ENCODE results near the gene MOCS3.

GRCh38 chr20:50981714-50982048 is 23.1 kb downstream of the MOCS3 start:
- TF ChIP-seq NFYB (IDR thresholded peaks at IDR 0.05; ENCODE audit: insufficient read depth, low read depth, low read length) (no peak), JUNB (IDR thresholded peaks at IDR 0.05) (no peak), BCLAF1 (IDR thresholded peaks at IDR 0.05) (no peak), CTCF (IDR thresholded peaks at IDR 0.05 in 2 of 3, conservative IDR thresholded peaks at IDR 0.05 in 1 of 3; ENCODE audit: control insufficient read depth in 2 of 3, extremely low read depth in 1 of 3, insufficient read depth in 1 of 3, low read depth in 3 of 3, low read length in 3 of 3) (no peak), POLR2AphosphoS5 (IDR thresholded peaks at IDR 0.05; ENCODE audit: low read length) (no peak), RAD21 (IDR thresholded peaks at IDR 0.05; ENCODE audit: insufficient read depth, low read depth, low read length) (no peak), MYC (IDR thresholded peaks at IDR 0.05; ENCODE audit: insufficient read depth, insufficient read length, insufficient replicate concordance, low read length, severe bottlenecking) (no peak), POLR2A (IDR thresholded peaks at IDR 0.05; ENCODE audit: low read depth, low read length) (no peak), JUND (IDR thresholded peaks at IDR 0.05; ENCODE audit: low read depth, low read length) (no peak), SMAD1 (IDR thresholded peaks at IDR 0.05; ENCODE audit: low read depth, partially characterized antibody) (no peak), PBX3 (IDR thresholded peaks at IDR 0.05; ENCODE audit: insufficient replicate concordance, low read depth, low read length) (no peak), EZH2 (IDR thresholded peaks at IDR 0.05; ENCODE audit: borderline replicate concordance, control insufficient read depth, low read depth, low read length) (no peak)
